ENCODE measurements around the gene KIF15.

DNA sequence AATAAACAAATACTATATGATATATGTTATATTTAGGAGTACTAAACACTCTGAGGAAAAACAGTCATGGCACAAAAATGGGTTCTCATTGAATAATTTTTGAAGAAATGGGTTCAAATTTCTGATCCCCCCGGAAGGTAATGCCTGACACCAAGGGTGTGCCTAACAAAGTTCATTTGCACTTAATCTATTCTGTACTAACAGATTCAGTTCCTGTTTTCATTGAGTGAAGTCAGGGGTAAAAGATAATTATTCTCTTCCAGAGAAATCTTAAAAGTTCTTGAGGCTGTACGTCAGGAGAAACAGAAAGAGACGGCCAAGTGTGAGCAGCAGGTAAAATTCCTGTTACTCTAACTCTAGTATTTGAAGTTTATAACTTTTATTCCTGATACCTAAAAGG lies 65.6 kb downstream of the KIF15 start:
- TF ChIP-seq CTCF (IDR thresholded peaks at IDR 0.05) (no peak), POLR2A (IDR thresholded peaks at IDR 0.05) (no peak), POLR2AphosphoS5 (IDR thresholded peaks at IDR 0.05) (no peak), EP300 (IDR thresholded peaks at IDR 0.05; ENCODE audit: low read depth) (no peak)
